Activated CD8-positive, alpha-beta memory T cell treated with anti-CD3 and anti-CD28 coated beads, Interleukin-2, amount 50 U/mL, for 48 hours (primary cell): Measurements from ENCODE around the gene ASB7.
"Not testable (repeated sequence)": the region's sequence is repeated elsewhere in the genome, so short reads cannot be mapped to it uniquely, and the experiment has no call there.

Experiments
- DNase-seq: peaks from one replicate; pipeline ENCODE4 v3.0.0-alpha.2; 2020

ASB7 gene, protein sequence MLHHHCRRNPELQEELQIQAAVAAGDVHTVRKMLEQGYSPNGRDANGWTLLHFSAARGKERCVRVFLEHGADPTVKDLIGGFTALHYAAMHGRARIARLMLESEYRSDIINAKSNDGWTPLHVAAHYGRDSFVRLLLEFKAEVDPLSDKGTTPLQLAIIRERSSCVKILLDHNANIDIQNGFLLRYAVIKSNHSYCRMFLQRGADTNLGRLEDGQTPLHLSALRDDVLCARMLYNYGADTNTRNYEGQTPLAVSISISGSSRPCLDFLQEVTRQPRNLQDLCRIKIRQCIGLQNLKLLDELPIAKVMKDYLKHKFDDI

DNA sequence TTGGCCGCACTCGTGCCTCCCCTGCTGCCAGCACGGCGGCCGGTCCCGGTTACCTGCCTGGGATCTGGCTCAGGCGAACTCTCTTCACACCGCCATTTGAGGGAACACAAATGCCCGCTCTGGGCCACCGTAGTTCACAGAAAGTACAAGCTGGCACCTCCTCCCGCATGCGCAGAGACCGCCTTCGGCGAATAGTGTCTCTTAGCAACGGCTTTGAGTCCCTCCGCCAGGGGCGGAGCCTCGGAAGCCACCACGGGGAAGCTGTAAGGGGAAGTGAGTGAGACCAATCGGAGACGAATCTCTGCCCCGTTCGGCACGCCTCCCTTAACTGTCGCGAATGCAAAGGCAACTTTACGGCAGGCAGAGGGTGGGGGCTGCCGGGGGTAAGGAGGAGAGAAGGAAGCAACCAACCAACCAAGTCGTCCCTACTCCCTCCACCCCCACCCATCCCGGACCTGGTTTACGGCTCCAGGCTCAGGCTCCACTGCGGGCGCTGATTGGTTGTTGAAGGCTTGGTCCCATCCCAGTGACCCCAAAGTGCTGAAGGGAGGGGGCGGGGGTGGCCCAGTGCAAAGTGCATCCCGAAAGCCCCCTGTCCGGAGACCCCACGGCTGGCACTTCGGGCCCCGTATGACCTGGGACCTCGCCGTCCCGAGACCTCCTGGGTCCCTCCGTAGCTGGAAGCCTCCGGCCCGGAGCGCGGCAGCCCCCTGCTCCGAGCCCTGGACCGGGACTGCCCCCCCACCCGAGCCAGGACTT, at the start of gene ASB7, which contains the start of gene LINS1:
ASB7 (plus strand) TSS at position 526 of the 759 bp plus-strand sequence. CDS start 9,628 bp downstream, outside the sequence.
LINS1 (minus strand) TSS at position 121 of the 759 bp plus-strand sequence. CDS start 21,342 bp downstream, outside the sequence.
- DNase-seq, result peak; percentile 98

DNA sequence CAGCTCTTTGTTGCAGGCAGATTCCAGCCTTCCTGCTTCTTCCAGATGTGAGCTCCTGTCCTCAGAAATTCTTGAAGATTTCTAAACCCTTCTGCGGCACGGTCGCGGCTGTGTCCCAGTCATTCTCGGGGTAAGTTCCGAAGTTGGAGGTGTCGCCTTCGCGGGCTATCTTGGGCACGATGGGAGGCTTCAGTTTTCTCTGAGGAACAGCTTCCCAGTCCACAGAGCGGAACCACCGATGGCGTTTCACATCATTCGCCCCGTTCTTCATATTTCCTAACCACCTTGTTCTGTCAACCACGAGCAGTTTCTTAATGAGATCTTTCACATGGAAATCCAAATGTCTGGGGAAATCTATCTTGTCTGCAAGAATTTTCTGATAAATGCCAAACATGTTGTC, 48.9 kb upstream of the ASB7 start:
- DNase-seq, result no peak

- no peak for DNase-seq
Observed at GRCh38 chr15:100558771-100559254, 43.6 kb upstream of the ASB7 start.

- no peak for DNase-seq
Observed at GRCh38 chr15:100559330-100559729, 43.1 kb upstream of the ASB7 start.

GRCh38 chr15:100560323-100560722, 42.1 kb upstream of the ASB7 start:
- no peak for DNase-seq

DNA sequence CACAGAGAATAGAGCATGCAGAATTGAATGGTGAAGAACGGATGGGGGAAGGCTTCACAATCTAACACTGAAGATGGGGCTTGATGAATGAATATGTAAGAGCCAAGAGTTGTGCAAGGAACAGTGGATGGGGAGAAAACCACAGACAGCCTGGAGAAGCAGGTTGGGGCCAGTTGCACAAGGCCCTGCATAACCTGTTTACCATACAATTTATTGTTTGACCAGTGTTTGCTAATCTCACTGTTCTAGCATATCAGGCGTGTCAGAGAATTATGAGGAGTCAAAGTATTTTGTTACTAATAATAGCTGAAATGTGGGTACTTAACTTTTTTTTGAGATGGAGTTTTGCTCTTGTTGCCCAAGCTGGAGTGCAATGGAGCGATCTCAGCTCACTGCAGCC, 36.8 kb upstream of the ASB7 start:
- DNase-seq, result no peak

- DNase-seq, result no peak
Observed at GRCh38 chr15:100566850-100567628, 35.4 kb upstream of the ASB7 start.

GRCh38 chr15:100569391-100569790, 33.0 kb upstream of the ASB7 start:
- no peak for DNase-seq

DNA sequence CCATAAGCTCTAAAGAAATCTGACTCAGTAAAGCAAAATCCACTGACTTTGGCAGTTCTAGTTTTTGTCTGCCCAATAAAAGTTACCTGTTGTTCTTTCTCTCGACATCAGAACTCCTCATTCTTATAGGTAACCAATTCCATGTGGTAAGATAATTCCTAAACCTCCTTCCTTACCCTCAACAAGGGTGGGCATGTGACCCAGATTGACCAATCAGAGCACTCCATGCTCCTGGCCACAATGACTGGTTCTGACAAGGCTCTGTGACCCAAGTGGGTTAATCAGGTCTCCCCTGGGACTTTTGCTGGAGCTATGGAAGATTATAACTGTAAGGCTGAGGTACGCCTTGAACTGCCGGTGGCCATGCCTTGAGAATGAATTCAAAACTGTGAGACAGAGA, 32.1 kb upstream of the ASB7 start:
- DNase-seq, result no peak

DNA sequence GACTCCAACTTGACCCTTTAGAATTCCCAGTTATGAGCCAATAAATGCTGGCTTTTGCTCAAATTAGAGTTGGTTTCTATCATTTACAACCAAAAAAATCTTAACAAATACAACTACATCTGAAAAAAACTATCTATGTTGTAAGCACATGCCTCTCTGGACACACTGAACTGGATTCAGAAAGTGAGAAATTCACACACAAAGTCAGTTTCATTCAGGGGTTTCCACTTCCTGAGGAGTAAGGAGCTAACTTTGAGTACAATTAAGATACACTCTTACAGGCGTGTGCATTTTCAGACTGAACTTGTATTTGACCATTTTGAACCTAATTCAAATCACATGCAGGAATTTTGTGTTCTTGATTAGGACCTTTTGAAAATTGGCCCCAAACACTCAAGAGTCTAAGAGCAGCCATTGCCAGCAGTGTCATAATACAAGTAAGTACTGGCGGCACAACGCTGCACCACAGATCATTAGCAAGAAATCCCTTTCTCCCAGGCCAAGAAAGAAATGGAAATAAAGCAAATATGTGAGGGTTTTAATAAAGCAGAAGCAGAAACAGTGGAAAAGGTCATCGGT, 31.6 kb upstream of the ASB7 start:
- DNase-seq, result no peak

GRCh38 chr15:100571592-100572167, 30.7 kb upstream of the ASB7 start:
- no peak for DNase-seq

DNA sequence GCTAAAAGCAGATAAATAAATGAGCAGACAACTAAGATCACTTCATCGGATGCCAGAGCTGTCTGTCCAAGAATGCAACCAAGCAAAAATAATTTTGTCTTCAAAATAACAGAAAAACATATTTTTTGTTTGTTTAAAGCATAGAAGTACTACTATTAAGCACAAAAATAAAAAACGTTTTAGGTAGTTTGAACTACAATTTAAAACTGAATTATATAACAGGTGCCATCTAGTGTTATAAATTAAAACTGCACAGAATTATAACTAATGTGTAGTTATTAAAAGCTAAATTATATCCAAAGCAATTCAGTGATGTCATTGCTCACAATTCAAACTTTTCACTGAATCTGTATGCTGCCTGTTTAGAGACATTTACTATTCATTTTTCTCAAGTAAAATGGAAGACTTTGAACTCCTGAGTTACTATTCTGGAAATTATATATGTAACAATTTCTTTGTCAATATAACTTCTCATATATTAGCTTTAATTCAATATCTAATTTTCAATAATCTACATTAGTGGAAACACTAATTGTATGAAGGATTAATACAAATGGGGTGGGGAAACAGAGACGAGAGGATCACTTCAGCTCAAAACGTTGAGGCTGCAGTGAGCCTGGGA, 29.9 kb upstream of the ASB7 start:
- no peak for DNase-seq

- DNase-seq, result no peak
Observed at GRCh38 chr15:100573526-100573925, 28.9 kb upstream of the ASB7 start.

DNA sequence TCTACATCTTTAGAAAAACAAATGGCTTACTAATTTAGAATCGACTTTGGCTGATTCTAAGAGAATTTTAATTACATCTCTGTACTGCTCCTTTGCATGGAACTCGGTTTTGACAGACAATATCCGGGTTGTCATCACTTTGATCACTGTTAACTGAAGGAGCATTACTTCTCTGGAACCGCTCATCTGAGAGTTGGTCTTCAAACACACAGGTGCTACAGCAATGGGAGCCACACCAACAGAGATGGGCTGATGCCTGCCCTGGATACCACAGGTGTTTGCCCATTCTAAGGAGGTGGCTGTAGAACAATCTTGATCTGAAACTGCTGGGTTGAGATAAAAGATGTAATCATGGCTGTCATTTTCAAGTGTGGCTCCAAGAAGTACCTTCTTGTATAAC, 22.0 kb upstream of the ASB7 start:
- DNase-seq, result no peak

- DNase-seq, result no peak
Observed at GRCh38 chr15:100588638-100589242, 13.6 kb upstream of the ASB7 start.

GRCh38 chr15:100591163-100591562, 11.2 kb upstream of the ASB7 start:
- not testable (repeated sequence) for DNase-seq

- DNase-seq, result no peak
Observed at GRCh38 chr15:100591835-100592234, 10.6 kb upstream of the ASB7 start.

DNA sequence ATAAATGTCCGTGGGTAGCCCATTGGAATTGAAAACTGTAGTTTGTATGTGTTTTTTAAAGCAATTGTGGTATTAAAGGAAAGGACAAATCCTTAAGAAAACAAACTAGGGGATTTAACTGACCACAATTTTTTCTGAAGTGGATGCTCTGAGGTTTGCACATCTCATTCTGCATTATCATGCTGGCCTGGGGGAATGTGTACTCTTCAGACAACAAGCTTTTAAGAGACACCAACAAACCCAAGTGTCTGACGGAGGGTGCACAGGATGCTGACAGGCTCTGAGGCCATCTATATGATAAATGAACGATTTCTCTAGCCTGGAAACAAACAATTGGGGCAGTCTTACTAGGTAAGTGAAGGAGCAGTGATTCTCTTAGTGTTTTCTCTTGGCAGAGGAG, 9.5 kb upstream of the ASB7 start:
- DNase-seq, result no peak

- DNase-seq, result no peak
Observed at GRCh38 chr15:100593431-100593830, 9.0 kb upstream of the ASB7 start.

- DNase-seq, result no peak
Observed at GRCh38 chr15:100595964-100596363, 6.4 kb upstream of the ASB7 start.

DNA sequence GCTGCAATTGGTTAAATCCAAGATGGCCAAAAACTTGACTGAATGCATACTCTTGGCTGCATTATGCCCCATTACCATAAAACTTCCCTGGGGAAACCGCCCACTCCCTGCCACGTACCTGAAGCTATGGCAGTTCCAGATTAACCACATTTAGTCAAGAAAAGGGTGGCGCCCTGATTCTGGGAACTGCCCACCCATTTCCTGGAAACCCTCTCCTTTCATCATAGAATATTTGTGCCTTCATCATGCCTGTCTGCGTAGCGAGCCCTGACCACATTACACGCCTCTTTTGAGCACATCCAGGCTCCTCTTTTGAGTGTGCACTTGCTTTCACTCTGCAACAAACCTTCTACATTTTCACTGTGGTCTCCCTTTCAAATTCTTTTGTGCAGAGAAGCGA, 5.6 kb upstream of the ASB7 start:
- DNase-seq, result peak; percentile 95

GRCh38 chr15:100597862-100598261, 4.5 kb upstream of the ASB7 start:
- DNase-seq, result no peak
